ENCODE results near the gene ITPKA. TPM values are rescaled to one million over a fixed set of nuclear protein-coding genes. Genes with fewer than 3 reads are reported as not detected.

Gene ITPKA
- total RNA-seq, 1 donor from 2014 or later = 0.32 TPM

DNA sequence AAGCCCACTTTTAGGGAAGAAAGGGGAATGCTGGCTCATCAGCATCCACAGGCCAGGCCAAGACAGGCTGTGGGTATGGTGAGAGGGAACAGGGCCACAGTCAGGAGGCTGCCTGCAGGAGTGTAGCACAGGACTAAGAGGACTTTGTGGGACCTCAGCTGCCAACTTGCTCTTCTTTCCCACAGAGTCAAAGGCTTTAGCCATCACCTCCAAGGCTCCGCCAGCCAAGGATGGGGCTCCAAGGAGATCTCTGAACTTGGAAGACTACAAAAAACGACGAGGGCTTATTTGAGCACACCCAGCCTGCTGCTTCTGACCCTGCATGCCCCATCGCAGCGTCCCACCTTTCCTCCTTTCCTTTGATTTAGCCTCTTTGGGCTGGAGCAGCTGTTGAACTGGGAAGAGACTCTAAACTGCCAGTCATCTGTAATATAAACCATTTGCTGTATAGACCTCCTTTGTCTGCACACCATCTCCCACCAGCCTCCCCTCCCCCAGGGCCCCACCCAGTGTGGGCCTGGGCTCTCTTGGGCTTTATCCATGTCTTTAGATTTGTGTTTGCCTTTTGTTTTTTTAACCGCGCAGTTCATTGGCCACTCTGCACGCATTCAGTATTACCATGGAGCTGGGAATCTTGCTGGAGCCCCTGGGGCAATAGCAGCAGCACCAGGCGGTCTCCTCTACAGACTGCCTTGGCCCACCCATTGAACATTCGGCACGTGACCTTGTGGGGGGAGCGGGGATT, 13.1 kb upstream of the ITPKA start:
- Histone ChIP-seq H3K4me3 (no peak overlapping the region), H3K9me3 (no peaks in the 10 kb centered on the region), H3K27me3 (ENCODE audit: low read depth) (no peaks in the 10 kb centered on the region), H3K4me1 (no peaks in the 10 kb centered on the region), H3K36me3 (peaks cover 71% of the 10 kb centered on the region), H3K27ac (no peak overlapping the region)
- TF ChIP-seq, protein P1, sequence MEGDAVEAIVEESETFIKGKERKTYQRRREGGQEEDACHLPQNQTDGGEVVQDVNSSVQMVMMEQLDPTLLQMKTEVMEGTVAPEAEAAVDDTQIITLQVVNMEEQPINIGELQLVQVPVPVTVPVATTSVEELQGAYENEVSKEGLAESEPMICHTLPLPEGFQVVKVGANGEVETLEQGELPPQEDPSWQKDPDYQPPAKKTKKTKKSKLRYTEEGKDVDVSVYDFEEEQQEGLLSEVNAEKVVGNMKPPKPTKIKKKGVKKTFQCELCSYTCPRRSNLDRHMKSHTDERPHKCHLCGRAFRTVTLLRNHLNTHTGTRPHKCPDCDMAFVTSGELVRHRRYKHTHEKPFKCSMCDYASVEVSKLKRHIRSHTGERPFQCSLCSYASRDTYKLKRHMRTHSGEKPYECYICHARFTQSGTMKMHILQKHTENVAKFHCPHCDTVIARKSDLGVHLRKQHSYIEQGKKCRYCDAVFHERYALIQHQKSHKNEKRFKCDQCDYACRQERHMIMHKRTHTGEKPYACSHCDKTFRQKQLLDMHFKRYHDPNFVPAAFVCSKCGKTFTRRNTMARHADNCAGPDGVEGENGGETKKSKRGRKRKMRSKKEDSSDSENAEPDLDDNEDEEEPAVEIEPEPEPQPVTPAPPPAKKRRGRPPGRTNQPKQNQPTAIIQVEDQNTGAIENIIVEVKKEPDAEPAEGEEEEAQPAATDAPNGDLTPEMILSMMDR (IDR thresholded peaks at IDR 0.05) = no peak
- intact Hi-C loops (cut with DNase I) = no loop called here
- DNase-seq (no peak), ATAC-seq (no peak)

DNA sequence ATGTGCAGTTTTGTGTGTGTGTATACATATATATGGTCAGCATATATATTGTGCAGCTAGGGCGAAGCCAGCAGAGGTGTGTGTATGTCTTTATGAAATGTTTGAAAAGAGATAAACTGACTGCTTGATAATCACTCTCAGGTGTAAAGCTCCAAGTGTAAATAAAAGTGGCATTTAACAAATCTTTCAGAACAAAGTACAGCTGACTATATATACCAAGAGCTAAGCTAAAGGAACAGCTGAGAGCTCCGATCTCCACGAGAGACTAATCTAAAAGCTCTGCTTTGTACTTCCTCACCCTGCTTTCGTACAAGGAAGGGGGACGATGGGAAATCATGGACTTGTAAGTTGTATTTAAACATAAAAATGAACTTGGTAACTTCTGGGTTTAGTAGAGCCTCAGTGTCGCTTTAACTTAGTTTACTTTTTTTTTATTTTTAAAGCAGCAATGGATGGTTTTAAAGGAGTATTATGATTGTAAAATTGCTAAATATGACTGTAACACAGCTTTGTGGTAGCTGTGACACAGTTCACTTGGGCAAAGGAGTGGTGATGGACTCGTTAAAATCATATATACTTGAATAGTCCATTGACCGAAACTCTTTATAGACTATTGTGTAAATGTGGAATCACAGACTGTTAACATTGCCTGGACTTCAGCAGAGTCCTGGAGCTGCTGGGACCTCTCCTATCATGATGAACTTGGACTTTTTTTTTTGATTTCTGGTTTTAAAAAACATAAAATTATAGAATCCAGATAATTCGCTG, 11.4 kb upstream of the ITPKA start:
- Histone ChIP-seq H3K4me1 (no peaks in the 10 kb centered on the region), H3K36me3 (peaks cover 53% of the 10 kb centered on the region), H3K9me3 (no peaks in the 10 kb centered on the region), H3K27me3 (ENCODE audit: low read depth) (no peaks in the 10 kb centered on the region), H3K27ac (no peak overlapping the region), H3K4me3 (no peak overlapping the region)
- TF ChIP-seq, protein P1 (IDR thresholded peaks at IDR 0.05) = no peak
- DNase-seq = no peak
- no peak for ATAC-seq
- intact Hi-C loops (cut with DNase I) = no loop called here

DNA sequence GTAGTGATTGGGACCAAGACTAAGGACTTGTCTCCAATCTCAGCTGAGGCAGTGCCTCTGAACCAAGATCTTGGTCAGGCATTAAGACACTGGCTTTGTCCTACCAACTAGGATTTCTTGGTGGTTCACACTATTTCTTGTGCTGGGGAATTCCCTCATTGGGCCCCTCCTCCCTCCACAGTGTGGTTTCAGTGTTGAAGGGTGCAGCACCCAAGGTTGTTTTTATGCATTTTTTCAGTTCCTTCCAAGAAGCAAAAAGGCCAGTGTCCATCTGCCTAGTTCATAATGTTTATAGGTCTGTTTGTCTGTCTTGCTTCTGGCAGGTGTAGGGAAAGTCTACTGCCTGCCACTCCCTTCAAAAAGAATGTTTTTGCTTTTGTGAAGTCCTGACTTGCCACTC, 10.6 kb upstream of the ITPKA start:
- H3K9me3 ChIP-seq = no peaks in the 10 kb centered on the region
- no peak for DNase-seq

DNA sequence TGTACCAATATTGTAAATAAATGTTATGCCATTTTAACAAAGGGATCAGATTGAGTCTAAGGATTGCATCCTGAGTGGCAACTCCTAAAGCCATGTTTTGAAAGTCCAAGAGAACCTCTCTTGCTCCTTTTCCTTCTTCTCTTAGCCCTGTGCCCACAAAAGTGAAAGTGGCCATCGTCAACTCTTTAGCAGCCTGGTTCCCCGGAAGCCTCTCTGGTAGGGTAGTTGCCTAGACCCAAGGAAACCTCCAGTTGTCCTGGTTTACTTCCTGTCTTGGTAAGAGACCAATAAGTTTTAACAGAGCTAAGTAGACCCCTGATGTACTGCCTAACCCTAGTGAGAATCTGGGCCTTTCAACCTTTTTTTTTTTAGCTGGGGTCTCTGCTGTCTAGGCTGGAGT, 10.2 kb upstream of the ITPKA start:
- H3K9me3 ChIP-seq = no peaks in the 10 kb centered on the region
- H3K36me3 ChIP-seq = peaks cover 41% of the 10 kb centered on the region
- TF ChIP-seq, protein P1 (IDR thresholded peaks at IDR 0.05) = no peak
- H3K4me1 ChIP-seq = no peaks in the 10 kb centered on the region
- intact Hi-C loops (cut with DNase I) = no loop called here
- no peak overlapping the region for H3K27ac ChIP-seq
- H3K4me3 ChIP-seq = no peak overlapping the region
- peaks cover 5% of the 10 kb centered on the region for H3K27me3 ChIP-seq (ENCODE audit: low read depth)
- ATAC-seq (no peak), DNase-seq (no peak)

More for the DNA sequence above, 10.6 kb upstream of the ITPKA start:
- Histone ChIP-seq H3K4me1 (no peaks in the 10 kb centered on the region), H3K27me3 (ENCODE audit: low read depth) (peaks cover under 1% of the 10 kb centered on the region), H3K36me3 (peaks cover 45% of the 10 kb centered on the region), H3K4me3 (no peak overlapping the region), H3K27ac (no peak overlapping the region)
- intact Hi-C loops (cut with DNase I) = no loop called here
- TF ChIP-seq, protein P1 (IDR thresholded peaks at IDR 0.05) = no peak
- ATAC-seq = no peak

DNA sequence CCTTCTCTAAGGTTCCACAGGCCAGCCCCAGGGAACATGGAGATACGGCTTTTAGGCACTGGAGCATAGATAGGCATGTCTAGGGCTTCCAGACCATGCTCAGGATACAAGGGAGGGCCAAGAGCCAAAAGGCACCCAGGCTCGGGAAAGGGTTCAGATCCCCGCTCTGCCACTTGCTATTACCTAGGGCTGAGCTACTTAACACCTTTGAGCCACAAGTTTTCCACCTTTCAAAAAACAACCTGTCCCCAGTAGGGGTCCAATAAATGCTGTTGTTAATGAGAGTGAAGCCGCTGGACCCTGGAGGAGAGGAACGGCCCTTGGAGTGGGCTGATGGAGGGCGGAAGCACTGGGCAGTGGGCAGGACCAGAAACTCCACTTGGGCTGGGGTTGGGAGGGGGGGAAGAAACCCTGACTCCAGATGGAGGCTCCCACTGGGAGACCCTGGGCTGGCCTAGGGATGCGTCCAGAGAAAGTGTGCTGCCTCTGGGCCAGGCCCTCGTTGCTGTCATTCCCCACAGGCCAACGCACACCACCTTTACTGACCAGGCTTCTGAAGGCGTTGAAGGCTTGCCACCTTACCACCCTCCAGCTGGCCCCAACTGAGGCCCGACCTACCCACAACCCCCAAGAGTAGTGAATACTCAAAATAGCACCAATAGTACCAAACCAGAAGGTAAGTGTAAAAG, 8.6 kb upstream of the ITPKA start:
- TF ChIP-seq, protein P1 (IDR thresholded peaks at IDR 0.05) = no peak
- no peaks in the 10 kb centered on the region for H3K4me1 ChIP-seq
- ATAC-seq (no peak), DNase-seq (no peak)
- peaks cover 26% of the 10 kb centered on the region for H3K36me3 ChIP-seq
- intact Hi-C loops (cut with DNase I) = no loop called here
- no peaks in the 10 kb centered on the region for H3K9me3 ChIP-seq
- no peak overlapping the region for H3K4me3 ChIP-seq
- H3K27me3 ChIP-seq (ENCODE audit: low read depth) = peaks cover 6% of the 10 kb centered on the region
- H3K27ac ChIP-seq = no peak overlapping the region

Data from lower lobe of right lung (tissue), 2 donors.